ENCODE measurements around the gene ARHGAP5. TPM values are rescaled to one million over a fixed set of nuclear protein-coding genes. Genes with fewer than 3 reads are reported as not detected.

Gene ARHGAP5
- total RNA-seq, 1 experiment from 2014 or later, result 63.0 TPM

DNA sequence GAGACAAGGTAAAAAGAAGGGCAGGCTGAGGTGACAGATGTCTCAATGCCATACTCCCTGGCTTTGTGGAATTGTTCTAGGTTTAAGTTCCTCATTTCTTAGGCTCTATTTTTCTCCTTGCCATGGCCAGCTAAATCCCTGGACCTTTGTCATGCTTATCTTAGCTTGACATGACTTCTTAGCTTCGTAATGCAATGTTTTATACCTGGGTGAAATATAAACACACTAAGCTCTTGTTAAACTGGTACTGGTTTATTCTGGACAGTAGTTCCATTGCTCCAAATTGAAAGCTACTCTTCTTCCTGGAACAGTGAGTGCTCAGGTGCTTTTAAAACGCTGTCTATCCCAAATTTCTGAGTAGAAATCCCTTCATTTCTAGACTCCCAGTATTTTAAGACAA lies 17.4 kb upstream of the ARHGAP5 start:
- CTCF ChIA-PET, result no interaction called here
- BruUV-seq (replicated peaks), result no TSS peak
- Histone ChIP-seq H3K9me3 (ENCODE audit: control insufficient read depth, insufficient read depth, low read depth, low read length) (no peaks in the 10 kb centered on the region), H3K36me3 (ENCODE audit: control insufficient read depth, insufficient read depth, low read length) (no peaks in the 10 kb centered on the region), H3K4me1 (ENCODE audit: control insufficient read depth, insufficient read depth, low read length) (no peaks in the 10 kb centered on the region), H3K4me3 (ENCODE audit: low read depth in 2 of 2, low read length in 2 of 2) (no peak overlapping the region), H3K27me3 (ENCODE audit: control insufficient read depth, insufficient read depth, low read length) (no peaks in the 10 kb centered on the region), H3K27ac (ENCODE audit: low read length) (no peak overlapping the region)
- ATAC-seq (no peak), DNase-seq (ENCODE audit: low read depth, low spot score) (no peak)
- POLR2A ChIA-PET, result no interaction called here
- TF ChIP-seq POLR2AphosphoS5 (IDR thresholded peaks at IDR 0.05; ENCODE audit: low read depth, low read length), result no peak
- TF ChIP-seq, protein P1, sequence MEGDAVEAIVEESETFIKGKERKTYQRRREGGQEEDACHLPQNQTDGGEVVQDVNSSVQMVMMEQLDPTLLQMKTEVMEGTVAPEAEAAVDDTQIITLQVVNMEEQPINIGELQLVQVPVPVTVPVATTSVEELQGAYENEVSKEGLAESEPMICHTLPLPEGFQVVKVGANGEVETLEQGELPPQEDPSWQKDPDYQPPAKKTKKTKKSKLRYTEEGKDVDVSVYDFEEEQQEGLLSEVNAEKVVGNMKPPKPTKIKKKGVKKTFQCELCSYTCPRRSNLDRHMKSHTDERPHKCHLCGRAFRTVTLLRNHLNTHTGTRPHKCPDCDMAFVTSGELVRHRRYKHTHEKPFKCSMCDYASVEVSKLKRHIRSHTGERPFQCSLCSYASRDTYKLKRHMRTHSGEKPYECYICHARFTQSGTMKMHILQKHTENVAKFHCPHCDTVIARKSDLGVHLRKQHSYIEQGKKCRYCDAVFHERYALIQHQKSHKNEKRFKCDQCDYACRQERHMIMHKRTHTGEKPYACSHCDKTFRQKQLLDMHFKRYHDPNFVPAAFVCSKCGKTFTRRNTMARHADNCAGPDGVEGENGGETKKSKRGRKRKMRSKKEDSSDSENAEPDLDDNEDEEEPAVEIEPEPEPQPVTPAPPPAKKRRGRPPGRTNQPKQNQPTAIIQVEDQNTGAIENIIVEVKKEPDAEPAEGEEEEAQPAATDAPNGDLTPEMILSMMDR (IDR thresholded peaks at IDR 0.05), result no peak
- in situ Hi-C loops (cut with HindIII; ENCODE audit: low pct_unique_long_range_greater_than_20kb, low sequenced_read_pairs) (no loop called here), intact Hi-C loops (cut with micrococcal nuclease; ENCODE audit: unreplicated experiment) (no loop called here)

- no TSS peak for BruUV-seq (replicated peaks)
- Histone ChIP-seq H3K4me3 (ENCODE audit: low read depth in 2 of 2, low read length in 2 of 2) (no peak overlapping the region), H3K36me3 (ENCODE audit: control insufficient read depth, insufficient read depth, low read length) (no peaks in the 10 kb centered on the region), H3K27ac (ENCODE audit: low read length) (no peak overlapping the region), H3K4me1 (ENCODE audit: control insufficient read depth, insufficient read depth, low read length) (no peaks in the 10 kb centered on the region), H3K9me3 (ENCODE audit: control insufficient read depth, insufficient read depth, low read depth, low read length) (no peaks in the 10 kb centered on the region), H3K27me3 (ENCODE audit: control insufficient read depth, insufficient read depth, low read length) (no peaks in the 10 kb centered on the region)
- ChIA-PET CTCF (no interaction called here), POLR2A (no interaction called here)
- TF ChIP-seq POLR2AphosphoS5 (IDR thresholded peaks at IDR 0.05; ENCODE audit: low read depth, low read length) (no peak), TCF7L2 (IDR thresholded peaks at IDR 0.05; ENCODE audit: low read depth, low read length) (no peak), SIN3A (IDR thresholded peaks at IDR 0.05; ENCODE audit: borderline replicate concordance, insufficient read depth, low read depth, low read length) (no peak), REST (IDR thresholded peaks at IDR 0.05; ENCODE audit: insufficient read depth in 1 of 2, low read depth in 2 of 2, low read length in 1 of 2) (no peak)
- TF ChIP-seq, protein P1 (IDR thresholded peaks at IDR 0.05), result no peak
- ATAC-seq (no peak), DNase-seq (ENCODE audit: low read depth, low spot score) (no peak)
- intact Hi-C loops (cut with micrococcal nuclease; ENCODE audit: unreplicated experiment), result no loop called here
- in situ Hi-C loops (cut with HindIII; ENCODE audit: low pct_unique_long_range_greater_than_20kb, low sequenced_read_pairs), result no loop called here
These were observed 12.2 kb upstream of the ARHGAP5 start for GRCh38 chr14:32064931-32065330.

GRCh38 chr14:32068708-32069107 lies 8.4 kb upstream of the ARHGAP5 start:
- no peaks in the 10 kb centered on the region; the same call in 1 of the 2 replicates for H3K4me1 ChIP-seq (ENCODE audit: control insufficient read depth, insufficient read depth, low read length)
- intact Hi-C loops (cut with micrococcal nuclease; ENCODE audit: unreplicated experiment) (no loop called here), in situ Hi-C loops (cut with HindIII; ENCODE audit: low pct_unique_long_range_greater_than_20kb, low sequenced_read_pairs) (no loop called here)
- CTCF ChIA-PET, result no interaction called here
- POLR2A ChIA-PET, result no interaction called here
- no peaks in the 10 kb centered on the region for H3K27me3 ChIP-seq (ENCODE audit: control insufficient read depth, insufficient read depth, low read length)
- H3K4me3 ChIP-seq (ENCODE audit: low read depth in 2 of 2, low read length in 2 of 2), result no peak overlapping the region
- no peak overlapping the region for H3K27ac ChIP-seq (ENCODE audit: low read length)
- TF ChIP-seq SIN3A (IDR thresholded peaks at IDR 0.05; ENCODE audit: borderline replicate concordance, insufficient read depth, low read depth, low read length), result no peak
- DNase-seq (ENCODE audit: low read depth, low spot score) (no peak), ATAC-seq (no peak)
- no TSS peak for BruUV-seq (replicated peaks)
- H3K36me3 ChIP-seq (ENCODE audit: control insufficient read depth, insufficient read depth, low read length), result no peaks in the 10 kb centered on the region
- no peaks in the 10 kb centered on the region for H3K9me3 ChIP-seq (ENCODE audit: control insufficient read depth, insufficient read depth, low read depth, low read length)

Measured in Panc1 (cell line).